ENCODE results near the gene MCTP1.

Gene MCTP1

DNA sequence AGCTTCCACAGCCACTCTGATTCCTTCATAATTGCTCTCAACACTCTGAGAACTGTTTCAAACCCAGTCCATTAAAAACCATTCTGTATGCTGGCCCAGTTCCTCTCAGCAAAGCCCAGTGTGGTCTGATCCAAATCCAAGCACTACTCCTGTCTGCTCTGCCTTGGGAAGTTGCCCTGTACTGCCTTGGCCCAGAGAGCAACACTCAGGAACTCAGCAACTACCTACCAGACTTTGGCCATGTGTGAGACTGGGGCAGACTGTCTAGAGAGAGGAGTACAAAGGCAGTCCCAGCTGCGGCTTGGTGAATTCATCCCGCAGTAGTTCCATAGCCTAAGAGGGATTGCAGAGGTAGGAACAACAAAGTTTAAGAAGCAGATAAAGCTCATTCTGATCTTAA, 214.4 kb downstream of the MCTP1 start:
- no peak for DNase-seq

DNA sequence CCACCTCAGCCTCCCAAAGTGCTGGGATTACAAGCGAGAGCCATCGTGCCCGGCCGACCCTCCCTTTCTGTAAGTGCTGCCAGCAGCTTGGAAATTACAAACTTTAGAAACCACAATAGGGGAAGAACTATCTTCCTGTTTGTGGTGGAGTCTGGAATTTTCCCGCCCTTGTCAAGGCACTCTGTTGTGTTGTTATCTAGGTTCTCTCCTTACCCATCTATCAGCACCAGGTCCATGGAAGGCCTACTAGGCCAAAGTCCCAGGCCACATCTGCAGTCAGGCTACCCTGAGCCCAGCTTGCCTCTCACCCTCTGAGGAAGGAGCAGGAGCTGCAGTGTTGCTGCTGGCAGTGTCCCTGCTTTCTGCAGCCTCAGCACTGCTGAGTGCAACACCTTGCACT, 214.9 kb downstream of the MCTP1 start:
- no peak for DNase-seq

DNA sequence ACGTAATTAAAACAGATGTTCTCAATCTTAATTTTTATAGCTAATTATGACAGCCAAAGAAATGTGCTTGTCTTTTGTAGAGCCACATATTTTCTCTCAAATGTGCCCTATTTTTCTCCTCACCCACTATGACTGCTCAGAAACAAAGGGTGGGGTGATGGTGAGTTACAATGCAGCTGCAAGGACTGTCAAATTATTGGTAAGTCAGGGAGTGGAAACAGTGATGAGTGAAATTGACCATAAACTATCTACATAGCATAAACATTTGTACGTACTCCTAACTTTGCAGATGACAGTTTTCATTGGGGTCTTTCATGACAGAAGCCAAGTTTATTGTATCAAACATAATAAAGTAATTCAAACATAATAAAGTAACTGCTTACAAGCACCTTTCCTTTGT, 215.9 kb downstream of the MCTP1 start:
- no peak for DNase-seq

DNA sequence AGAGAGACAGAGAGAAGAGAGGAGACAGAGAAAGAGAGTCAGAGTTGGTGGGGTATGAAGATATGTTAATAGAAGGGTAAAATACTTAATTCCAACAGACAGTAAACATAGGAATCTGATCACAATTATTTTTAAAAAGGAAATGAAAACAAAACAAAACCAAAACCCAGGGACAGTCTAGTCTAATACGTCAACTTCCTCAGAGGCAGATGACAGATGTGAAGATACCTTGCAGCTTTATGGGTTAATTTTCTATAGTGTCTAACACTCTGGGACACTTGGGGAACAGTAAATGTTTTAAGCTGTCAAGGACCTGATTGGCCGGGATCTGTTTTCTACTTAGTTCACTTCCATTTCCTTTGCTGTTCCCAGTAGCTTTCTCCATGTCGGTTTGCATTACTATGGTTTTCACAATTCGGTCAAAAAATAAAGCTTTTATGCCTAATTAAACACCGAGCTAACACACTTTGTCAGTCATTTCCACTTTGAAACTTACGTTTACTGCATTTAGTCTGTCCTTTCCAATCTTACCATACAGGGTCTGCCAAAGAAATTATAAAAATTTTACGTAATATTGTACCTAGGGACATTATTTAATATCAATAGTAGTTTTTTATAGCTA, 216.5 kb downstream of the MCTP1 start:
- no peak for DNase-seq

DNA sequence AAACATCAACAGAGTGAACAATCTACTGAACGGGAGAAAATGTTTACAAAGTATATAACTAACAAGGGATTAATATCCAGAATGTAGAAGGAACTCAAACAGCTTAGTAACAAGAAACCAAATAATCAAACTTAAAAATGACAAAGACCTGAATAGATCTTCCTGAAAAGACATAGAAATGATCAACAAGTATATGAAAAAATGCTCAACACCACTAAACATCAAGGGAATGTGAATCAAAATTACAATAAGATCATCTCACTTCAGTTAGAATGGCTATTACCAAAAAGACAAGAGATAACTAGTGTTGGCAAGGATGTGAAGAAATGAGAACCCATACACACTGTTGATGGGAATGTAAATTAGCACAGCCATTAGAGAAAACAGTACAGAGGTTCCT, 218.8 kb downstream of the MCTP1 start:
- DNase-seq = no peak

DNA sequence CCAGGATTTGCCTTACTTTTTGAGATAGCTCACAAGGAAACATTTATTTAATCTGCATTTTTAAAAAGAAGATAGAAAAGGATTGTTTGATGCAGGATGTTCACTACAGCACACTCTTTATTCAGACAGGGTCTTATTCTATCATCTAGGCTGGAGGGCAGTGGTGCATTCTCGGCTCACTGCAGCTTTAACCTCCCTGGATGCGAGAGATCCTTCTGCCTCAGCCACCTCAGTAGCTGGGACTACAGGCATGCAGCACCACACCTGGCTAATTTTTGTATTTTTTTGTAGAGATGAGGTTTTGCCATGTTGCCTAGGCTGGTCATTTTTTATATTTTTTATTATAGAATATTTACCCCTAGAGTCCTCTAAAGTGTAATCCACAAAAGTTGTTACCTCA, 221.4 kb downstream of the MCTP1 start:
- DNase-seq = no peak

DNA sequence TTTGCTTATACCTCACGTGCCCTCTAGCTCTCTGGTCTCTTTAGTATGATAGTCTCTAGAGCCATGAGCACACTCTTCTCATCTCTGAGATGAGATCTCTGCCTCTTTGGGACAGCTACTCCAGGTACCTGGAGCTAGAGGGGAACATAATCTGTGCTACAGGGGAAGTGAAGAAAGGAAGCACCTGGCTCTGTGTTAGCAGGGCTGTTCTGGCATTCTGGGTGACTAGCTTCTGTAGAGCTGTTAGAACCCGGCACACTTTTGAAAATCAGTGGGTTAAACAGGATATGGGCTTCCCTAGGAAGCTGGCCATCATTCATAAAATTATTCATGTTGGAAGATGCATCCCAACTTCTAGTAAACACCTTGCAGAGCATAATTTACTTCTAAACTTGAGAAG, 224.8 kb downstream of the MCTP1 start:
- DNase-seq = no peak

DNA sequence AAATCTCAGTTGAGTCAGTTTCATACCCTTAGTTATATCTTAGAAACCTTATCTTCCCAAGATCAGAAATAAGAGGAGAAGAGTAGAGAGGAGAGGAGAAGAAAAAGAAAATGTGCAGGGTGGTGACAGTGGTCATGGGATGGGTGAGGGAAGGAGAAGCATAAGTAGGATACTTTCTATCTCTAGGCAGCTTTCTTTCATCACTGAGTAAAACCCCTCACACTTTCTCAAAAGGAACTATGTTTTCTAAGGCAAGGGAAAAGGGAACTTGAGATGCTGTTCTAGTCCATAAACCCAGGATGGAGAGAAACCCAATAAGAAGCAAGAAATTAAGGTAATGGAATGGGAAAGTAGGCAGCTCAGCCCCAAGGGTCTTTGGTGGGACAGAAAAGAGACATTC, 225.3 kb downstream of the MCTP1 start:
- DNase-seq = no peak

DNA sequence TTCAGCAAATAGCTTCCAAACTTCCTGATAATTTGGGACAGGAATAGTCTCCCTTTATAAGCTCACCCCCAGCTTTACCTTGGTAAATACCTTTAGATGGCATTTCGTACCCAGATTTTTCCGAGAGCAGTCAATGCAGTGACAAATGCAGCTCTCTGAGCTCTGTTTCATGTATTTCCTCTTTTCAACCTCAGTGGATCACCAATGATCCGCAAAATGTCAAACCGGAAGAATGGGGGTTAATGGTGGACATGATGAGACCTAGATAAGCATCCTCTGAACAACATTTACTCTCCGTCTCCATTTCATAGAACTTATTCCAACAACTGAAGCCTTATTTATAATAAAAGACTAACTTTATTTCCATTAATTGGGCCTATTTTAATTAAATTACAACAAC, 227.3 kb downstream of the MCTP1 start:
- no peak for DNase-seq

DNA sequence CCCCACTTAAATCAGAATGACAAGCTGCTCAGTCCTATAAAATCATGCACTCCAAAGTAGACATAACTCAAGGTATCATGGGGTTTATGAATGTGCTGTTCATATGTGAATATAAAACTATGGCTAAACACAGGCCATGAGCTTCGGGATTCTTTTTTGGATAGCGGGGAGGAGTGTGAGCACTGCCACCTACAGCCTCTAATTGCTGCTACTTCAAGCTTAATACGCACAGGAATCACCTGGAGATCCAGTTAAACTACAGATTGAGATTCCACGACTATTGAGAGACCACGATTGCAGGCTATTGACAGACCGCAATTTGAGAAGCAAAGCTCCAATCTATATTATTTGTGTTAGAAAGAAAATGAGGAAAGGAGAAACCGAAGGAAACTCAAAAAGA, 231.6 kb downstream of the MCTP1 start:
- no peak for DNase-seq

DNA sequence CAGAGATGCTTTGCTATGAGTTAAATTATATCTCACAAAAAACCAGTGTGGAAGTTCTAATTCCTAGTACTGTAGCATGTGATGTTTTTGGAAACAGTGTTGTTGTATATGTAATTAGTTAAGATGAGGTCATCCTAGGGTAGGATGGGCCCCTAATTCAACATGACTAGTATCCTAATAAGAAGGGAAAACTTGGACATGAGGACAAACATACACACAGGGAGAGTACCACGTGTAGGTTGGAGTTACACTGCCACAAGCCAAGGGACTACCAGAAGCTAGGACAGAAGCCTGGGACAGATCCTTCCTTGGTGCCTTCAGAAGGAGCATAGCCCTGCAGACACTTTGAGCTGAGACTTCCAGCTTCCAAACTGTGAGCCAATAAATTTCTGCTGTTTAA, 234.2 kb downstream of the MCTP1 start:
- no peak for DNase-seq

DNA sequence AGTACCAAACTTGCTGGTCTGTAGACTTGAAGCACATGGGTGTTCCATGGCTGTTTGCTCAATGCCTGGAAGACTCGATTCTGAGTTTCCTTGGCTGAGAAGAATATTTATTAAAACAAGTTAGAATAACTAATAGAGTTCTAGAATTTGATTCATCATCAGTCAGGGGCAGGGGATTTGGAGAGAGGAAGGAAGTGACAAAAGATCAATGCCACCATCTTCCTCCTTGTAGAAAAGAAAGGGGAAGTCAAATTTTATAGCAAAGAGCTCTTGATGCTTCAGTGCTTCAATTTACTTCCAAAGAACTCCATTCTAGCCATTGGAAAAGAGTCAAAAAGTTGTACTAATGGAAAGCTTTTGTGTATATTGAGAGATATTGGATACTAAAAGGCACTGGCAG, 236.3 kb downstream of the MCTP1 start:
- no peak for DNase-seq

DNA sequence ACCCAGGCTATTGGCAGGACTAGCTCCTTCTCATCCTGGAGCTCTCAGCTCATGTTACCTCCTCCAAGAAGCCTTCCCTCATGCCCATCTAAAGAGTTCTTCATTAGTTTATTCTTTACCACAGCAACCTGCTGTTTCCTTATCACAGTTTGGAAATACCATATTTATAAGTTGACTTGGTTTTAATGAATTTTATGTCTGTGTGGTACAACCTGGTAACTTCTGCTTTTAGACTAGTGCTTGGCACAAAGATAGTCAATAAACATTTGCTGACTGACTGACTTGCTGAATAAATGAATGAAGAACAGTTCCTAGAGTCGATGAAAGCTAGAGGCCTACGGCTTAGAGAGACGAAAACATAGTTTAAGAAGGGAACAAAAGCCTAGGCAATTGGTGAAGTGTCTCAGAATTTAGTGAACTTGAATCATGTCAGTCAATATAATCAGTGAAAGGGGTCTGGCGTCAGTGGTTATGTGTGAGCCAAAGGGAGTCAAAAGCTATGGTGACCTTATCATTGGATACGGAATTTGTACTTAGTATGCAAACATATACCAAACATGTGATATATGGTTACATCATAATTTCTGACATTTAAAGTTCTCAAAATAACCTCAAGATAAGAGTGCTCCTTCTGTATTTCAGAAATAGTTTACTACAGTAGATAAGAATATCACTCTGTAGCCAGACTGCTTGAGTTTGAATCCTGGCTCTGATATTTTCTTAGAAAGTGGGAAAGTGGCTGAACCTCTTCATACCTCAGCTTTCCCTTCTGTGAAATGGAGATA, 239.5 kb downstream of the MCTP1 start:
- no peak for DNase-seq

DNA sequence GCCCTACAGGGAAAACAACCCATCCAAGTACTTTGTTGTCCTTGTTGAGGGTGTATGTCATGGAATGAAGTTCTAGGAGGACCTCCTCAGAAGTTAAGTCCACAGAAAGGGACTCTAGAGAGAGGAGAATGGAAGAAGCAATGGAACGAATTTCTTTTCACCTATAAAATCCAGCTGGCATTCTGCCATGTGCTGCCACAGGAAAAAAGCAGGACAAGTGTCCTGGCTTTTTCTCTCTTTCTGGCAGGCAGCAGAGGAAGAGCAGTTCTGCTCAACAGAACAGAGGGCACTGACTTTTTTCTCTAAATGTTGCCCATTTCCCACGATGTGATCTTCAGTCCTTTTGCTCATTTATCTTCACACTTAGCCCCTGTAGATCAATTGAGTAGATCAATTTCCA, 240.8 kb downstream of the MCTP1 start:
- DNase-seq = no peak

DNA sequence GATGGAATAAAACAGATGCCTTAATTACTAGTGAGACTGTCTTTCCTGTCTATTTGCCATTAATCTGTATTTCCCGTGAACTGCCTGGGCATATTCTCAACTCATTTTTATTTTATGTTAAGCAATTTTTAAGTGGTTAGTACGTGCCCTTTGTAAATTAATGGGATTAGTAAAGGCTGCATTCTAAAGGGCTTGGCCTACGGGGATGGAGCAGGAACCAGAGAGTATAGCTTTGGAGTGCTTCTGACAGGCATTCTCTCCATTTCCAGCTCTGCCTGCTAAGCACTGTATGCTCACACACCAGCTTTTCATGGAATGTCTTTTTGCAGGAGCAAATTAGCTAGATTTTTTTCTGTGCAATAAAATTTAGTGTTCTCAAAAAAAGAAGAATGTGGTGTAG, 241.2 kb downstream of the MCTP1 start:
- no peak for DNase-seq

DNA sequence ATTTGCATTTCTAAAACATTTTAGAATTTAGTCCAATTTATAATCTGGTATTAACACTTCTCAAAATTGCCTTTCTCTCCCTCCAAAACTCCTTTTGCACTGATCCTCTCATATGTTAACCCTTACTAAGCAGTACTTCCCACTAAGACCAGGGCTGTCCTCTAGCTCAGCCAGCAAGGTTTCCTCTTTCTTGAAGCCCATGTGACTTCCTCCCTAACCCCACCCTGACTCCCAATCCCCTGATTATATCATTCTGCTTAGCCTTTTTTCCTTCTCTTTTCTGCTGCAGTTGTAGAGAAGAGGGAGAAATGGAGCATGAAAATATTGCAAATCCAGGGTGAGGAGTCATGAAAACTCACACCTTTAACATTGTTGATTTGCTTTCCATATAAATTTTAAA, 241.7 kb downstream of the MCTP1 start:
- no peak for DNase-seq

DNA sequence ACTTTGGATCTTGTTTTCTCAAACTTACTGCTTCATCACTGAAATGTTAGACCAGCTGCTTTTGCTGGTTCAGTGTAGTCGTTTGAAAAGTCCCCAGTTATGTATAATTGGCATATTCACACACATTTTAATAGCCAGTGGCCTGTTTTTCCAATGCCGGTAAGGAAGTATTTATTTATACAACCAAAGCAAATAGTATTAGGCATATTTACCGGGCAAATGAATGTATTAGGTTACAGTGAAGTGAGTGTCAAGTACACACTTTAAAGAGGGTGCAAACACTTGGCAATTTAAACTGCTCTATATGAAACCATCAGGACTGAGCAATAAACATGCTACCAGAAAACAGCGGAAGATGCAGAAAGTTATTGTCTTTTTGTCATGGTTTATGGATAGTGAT, 242.9 kb downstream of the MCTP1 start:
- DNase-seq = no peak

DNA sequence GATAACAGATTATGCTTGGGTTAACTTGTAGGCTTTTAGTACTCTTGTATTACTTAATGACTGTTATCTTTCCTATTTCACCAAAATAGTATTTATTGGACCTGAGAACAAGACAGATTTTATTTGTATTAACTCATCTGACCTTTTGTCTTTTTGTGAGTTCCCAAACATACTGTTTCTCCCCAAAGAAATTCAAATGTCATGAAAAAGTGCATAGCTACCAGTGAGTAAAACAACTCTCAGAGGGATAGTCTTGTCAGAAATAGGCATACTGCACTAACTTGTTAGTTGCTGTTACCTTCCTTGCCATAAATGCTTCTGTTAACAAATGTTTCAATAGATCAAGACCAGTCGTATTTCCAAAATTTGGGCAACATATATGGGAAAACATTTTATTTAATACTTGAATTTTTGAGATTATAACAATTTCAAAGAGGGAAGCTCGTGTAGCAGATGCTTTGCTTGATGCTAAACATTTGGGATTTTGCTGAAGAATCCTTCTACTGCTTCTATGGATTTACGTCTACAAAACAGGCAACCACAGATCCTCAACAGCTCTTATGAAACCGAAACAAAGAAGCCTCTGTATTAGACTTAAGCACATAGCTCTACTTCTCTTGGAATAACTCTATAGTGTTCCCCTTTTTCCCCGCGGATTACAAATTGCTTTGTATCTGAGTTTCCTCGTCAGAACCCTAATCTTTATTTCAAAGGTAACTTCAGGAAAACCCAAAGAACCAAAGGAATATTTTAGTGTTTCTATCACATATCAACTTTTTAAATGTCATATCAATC, 248.8 kb downstream of the MCTP1 start:
- DNase-seq = no peak

DNA sequence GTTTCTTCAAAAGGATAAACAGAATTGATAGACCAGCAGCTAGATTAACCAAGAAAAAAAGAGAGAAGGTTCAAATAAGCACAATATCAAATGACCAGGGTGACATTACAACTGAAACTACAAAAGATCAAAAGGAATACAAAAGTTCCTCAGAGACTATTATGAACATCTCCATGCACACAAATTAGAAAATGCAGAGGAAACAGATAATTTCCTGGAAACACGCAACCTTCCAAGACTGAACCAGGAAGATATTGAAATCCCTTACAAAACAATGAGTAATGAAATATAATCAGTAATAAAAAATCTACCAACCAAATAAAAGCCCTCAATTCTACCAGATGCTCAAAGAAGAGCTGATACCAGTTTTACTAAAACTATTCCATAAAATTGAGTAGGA, 252.1 kb downstream of the MCTP1 start:
- no peak for DNase-seq

DNA sequence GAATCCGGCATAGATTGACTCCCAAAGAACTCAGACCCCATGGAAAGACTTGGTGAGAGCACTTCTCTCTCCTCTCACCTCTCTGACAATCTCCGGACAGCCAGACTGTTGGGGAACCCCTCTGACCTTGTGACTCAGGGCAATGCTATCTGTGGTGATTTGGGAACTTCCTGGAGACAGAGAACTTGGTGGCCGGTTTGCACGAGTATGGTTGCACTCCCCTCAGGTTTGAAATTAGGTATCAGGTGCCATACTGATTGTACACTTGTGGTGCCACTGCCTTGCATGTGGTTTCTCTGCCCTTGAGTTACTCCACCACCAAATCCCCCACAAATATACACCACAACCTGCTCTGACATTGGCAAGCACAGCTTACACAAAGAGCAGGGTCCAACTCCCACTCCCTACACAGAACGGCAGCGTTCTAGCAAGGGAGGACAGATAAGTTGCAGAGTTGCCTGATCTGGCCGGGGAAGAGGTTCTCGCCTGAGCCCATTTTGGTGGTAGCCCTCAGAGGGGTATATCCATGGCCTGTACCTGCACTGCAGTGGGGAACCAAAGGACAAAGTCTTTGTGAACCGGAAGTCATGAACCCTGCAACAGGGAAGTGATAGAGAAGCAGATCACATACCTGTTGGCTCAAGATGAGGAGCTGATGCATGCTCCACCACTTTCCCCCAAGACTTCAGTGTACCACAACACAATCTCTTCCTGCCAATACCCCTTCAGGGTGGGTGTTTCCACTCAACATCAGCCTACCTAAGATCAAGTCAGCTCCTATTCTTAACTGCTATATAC, 255.1 kb downstream of the MCTP1 start:
- no peak for DNase-seq

DNA sequence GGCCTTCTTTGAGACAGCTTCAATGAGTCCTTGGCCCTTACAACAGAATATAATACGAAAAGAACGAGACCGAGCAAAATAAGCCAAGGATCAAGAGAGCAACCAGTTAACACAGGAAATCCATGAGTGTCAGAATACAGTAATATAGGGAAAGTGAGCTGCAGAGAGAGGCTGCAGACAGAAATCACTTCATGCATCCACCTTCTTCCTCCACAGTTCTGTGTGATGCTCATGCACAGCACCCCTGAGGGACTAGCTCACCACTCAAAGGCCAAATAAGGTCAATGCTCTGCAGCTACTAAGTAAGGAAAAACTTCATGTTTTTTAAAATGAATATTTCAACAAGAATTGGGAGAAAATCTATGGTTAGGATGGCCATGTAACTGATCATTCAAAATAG, 257.1 kb downstream of the MCTP1 start:
- no peak for DNase-seq

DNA sequence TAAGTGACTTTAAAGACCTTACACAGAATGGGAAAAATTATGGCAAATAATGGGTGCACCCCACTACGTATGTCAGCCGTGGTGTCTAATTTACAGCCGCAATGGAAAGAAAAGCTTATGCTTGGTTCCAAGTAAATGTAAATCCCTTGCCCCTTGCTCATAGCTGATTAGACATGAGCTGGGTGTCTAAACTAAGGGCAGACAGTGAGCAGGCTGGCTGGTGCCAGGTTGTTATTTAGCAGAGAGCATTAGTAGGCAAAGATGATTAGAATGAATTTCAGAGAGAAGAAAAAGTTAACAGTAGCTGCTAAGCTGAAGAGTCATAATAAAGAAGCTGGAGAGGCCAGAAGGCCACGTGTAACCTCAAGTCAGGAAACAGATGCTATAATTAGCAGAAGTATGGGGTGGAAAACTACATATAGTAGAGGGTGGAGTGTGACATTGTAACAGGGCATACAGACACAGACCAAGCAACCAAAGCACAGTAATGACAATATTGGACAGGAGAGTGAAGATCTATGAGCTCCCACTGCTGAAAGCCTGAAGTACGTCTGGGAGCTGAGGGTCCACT, 257.7 kb downstream of the MCTP1 start:
- DNase-seq = no peak

DNA sequence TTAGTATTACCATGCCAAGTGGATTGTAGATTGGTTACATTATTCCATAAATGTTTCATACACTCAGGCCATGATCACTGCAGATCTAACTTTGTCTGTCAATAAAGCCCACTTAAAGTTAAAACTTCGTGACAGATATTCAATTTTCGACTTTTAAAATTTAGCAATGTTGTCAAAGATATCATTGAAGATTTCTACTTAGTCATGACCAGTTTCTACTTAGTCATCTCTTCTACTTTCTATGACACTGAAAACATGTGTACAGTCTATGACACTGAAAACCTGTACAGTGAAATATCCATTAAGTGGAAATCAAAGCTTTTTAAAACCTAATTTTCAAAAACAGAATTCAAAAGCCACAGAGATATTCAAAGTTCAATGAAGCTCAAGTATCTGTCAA, 258.2 kb downstream of the MCTP1 start:
- no peak for DNase-seq
